ENCODE measurements around the gene SYAP1. TPM values are rescaled to one million over a fixed set of nuclear protein-coding genes. Genes with fewer than 3 reads are reported as not detected.
A peak's percentile ranks its signal among the peaks of the same experiment; 100 is the strongest.

Gene SYAP1
- polyA plus RNA-seq (2011; rRNA removed): 14.5 and 16.2 TPM in 2 replicates
- 10.3 and 13.8 TPM in 2 replicates for polyA minus RNA-seq (2011; rRNA and poly(A)+ RNA removed)

DNA sequence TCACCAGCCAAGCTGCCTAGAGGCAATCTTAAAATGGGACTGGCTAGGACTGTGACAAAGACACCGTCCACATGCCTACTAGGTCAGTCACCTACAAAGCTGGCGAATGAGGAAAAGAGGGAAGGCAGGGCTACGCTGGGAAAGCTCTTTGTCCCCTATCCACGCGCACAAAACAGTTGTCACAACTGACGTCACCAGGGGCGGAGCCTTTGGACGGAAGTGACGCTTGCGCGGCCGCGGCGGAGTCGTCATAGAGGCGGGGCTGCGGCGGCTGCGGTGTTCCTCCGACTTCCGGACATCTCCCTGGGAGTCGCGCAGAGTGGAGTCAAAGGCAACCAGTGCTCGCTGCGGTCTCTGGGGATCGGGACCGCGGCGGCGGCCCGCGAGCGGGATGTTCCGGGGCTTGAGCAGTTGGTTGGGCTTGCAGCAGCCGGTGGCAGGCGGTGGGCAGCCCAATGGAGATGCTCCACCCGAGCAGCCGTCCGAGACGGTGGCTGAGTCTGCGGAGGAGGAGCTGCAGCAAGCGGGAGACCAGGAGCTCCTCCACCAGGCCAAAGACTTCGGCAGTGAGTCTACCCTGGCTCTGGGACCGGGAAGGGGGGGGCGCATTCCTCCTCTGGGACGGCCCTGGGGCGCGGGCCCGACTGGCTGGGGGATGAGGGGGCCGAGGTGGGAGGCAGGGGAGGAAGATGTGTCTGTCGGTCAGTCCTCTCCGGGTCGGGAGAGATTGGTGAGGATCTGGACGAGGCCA is at the start of gene SYAP1:
Gene SYAP1 (plus strand): TSS at position 279 of the 751 bp plus-strand sequence. CDS start 113 bp downstream, at position 392.
- Histone ChIP-seq H3K4me3 (ENCODE audit: low read depth, low read length) (peak within 1 kb of the TSS; percentile 74), H3K9me3 (ENCODE audit: control insufficient read depth, insufficient read depth, low read length) (no peaks in the 10 kb centered on the region), H3K27ac (ENCODE audit: low read depth, low read length) (peak within 1 kb of the TSS; percentile 99), H3K27me3 (ENCODE audit: control insufficient read depth, insufficient read depth, low read length) (no peaks in the 10 kb centered on the region)
- POLR2A ChIA-PET: interaction anchor here (0.7 to 1.7 kb wide), 3 partner anchors 24 to 865 kb away, joined by 3 to 8 read pairs (median 3); partner anchors contain the start of gene AP1S2
- TF ChIP-seq, protein P1, sequence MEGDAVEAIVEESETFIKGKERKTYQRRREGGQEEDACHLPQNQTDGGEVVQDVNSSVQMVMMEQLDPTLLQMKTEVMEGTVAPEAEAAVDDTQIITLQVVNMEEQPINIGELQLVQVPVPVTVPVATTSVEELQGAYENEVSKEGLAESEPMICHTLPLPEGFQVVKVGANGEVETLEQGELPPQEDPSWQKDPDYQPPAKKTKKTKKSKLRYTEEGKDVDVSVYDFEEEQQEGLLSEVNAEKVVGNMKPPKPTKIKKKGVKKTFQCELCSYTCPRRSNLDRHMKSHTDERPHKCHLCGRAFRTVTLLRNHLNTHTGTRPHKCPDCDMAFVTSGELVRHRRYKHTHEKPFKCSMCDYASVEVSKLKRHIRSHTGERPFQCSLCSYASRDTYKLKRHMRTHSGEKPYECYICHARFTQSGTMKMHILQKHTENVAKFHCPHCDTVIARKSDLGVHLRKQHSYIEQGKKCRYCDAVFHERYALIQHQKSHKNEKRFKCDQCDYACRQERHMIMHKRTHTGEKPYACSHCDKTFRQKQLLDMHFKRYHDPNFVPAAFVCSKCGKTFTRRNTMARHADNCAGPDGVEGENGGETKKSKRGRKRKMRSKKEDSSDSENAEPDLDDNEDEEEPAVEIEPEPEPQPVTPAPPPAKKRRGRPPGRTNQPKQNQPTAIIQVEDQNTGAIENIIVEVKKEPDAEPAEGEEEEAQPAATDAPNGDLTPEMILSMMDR (IDR thresholded peaks at IDR 0.05; ENCODE audit: low read depth, low read length): no peak
- CTCF ChIA-PET: interaction anchor here (0.6 kb wide), 1 partner anchor 24 kb away, joined by 3 read pairs; no protein-coding TSS in a partner anchor
- DNase-seq (ENCODE audit: low read depth, low spot score): peak; percentile 90

- POLR2A ChIA-PET: no interaction called here
- no peak for DNase-seq (ENCODE audit: low read depth, low spot score)
Observed at GRCh38 chrX:16671005-16671404, 48.4 kb upstream of the SYAP1 start.

GRCh38 chrX:16678689-16679088 is 40.7 kb upstream of the SYAP1 start:
- TF ChIP-seq, protein P1 (IDR thresholded peaks at IDR 0.05; ENCODE audit: low read depth, low read length): no peak
- DNase-seq (ENCODE audit: low read depth, low spot score): no peak
- POLR2A ChIA-PET: no interaction called here
- Histone ChIP-seq H3K9me3 (ENCODE audit: control insufficient read depth, insufficient read depth, low read length) (no peaks in the 10 kb centered on the region), H3K4me3 (ENCODE audit: low read depth, low read length) (no peak overlapping the region), H3K27me3 (ENCODE audit: control insufficient read depth, insufficient read depth, low read length) (no peaks in the 10 kb centered on the region), H3K27ac (ENCODE audit: low read depth, low read length) (no peak overlapping the region)
- CTCF ChIA-PET: no interaction called here

More at GRCh38 chrX:16671005-16671404, 48.4 kb upstream of the SYAP1 start:
- H3K9me3 ChIP-seq (ENCODE audit: control insufficient read depth, insufficient read depth, low read length): no peaks in the 10 kb centered on the region
- CTCF ChIA-PET: interaction anchor here (0.7 to 2.1 kb wide), 3 partner anchors 234 to 856 kb away, joined by 6 to 11 read pairs (median 10); no protein-coding TSS in a partner anchor
- TF ChIP-seq, protein P1 (IDR thresholded peaks at IDR 0.05; ENCODE audit: low read depth, low read length): peak; percentile 32
- no peaks in the 10 kb centered on the region for H3K27me3 ChIP-seq (ENCODE audit: control insufficient read depth, insufficient read depth, low read length)
- H3K4me3 ChIP-seq (ENCODE audit: low read depth, low read length): no peak overlapping the region
- H3K27ac ChIP-seq (ENCODE audit: low read depth, low read length): no peak overlapping the region

DNA sequence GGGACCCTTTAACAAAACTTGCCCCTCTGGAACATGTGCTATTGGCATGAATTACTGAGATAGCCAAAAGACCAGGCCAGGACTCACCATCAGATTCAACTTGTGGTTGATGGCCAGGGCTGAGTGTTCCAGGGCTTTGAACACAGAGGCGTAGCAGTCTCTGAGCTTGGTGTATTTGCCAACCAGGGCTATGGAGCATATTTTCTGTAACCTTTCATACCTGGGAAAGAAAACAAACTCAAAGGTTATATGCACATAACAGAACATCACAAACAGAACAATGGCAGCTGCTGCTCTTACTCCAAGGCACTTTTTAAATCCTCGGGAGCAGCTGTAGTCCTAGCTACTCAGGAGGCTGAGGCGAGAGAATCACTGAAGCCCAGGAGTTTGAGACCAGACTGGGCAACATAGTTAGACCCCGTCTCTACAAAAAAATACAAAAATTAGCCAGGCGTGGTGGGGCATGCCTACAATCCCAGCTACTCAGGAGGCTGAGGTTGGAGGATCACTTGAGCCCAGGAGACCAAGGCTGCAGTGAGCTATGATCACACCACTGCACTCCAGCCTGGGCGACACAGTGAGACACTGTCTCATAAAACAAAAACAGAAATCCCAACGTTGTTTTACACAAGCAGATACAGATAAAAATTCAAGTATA is 36.3 kb upstream of the SYAP1 start:
- ChIA-PET CTCF (interaction anchor here (1.2 to 1.4 kb wide), 2 partner anchors 13 to 753 kb away, joined by 3 to 4 read pairs; no protein-coding TSS in a partner anchor), POLR2A (no interaction called here)
- Histone ChIP-seq H3K9me3 (ENCODE audit: control insufficient read depth, insufficient read depth, low read length) (no peaks in the 10 kb centered on the region), H3K27ac (ENCODE audit: low read depth, low read length) (no peak overlapping the region), H3K4me3 (ENCODE audit: low read depth, low read length) (no peak overlapping the region), H3K27me3 (ENCODE audit: control insufficient read depth, insufficient read depth, low read length) (no peaks in the 10 kb centered on the region)
- TF ChIP-seq, protein P1 (IDR thresholded peaks at IDR 0.05; ENCODE audit: low read depth, low read length): no peak
- no peak for DNase-seq (ENCODE audit: low read depth, low spot score)

Data from AG04450 (cell line).